Smooth muscle cell (in vitro differentiated cells): ENCODE data around the gene CSF3R. TPM values are rescaled to one million over a fixed set of nuclear protein-coding genes. Genes with fewer than 3 reads are reported as not detected.

ENCODE experiments used
- DNase-seq: peaks from one replicate; lab custom pipeline; 2025; ENCODE audit not compliant: unreplicated experiment; lab: John Stamatoyannopoulos, UW
- H2AFZ ChIP-seq: fragments of 200-600 bp; sonication (generic); 2 replicates; pipeline ENCODE4 v1.6.0; 2016; ENCODE audit warnings: antibody characterized with exemption, low read depth, mild to moderate bottlenecking
- H3F3A ChIP-seq: fragments of 200-600 bp; sonication (generic); 2 replicates; pipeline ENCODE4 v1.6.0; 2017; ENCODE audit warnings: antibody characterized with exemption, low read depth
- H3K27ac ChIP-seq: fragments of 200-600 bp; sonication (generic); 2 replicates; pipeline ENCODE4 v1.5.1; 2016; ENCODE audit warnings: low read depth, mild to moderate bottlenecking
- H3K27me3 ChIP-seq: fragments of 200-600 bp; sonication (generic); 2 replicates; pipeline ENCODE4 v1.6.1; 2016; ENCODE audit warnings: low read depth, mild to moderate bottlenecking
- H3K36me3 ChIP-seq: fragments of 200-600 bp; sonication (generic); 2 replicates; pipeline ENCODE4 v1.5.1; 2016; ENCODE audit warnings: low read depth
- H3K4me1 ChIP-seq: fragments of 200-600 bp; sonication (generic); 2 replicates; pipeline ENCODE4 v1.5.1; 2016; ENCODE audit warnings: low read depth
- H3K4me2 ChIP-seq: fragments of 200-600 bp; sonication (generic); 2 replicates; pipeline ENCODE4 v1.6.0; 2016; ENCODE audit warnings: mild to moderate bottlenecking
- H3K4me3 ChIP-seq: fragments of 200-600 bp; sonication (generic); 2 replicates; pipeline ENCODE4 v1.5.1; 2016; ENCODE audit warnings: mild to moderate bottlenecking
- H3K79me2 ChIP-seq: fragments of 200-600 bp; sonication (generic); 2 replicates; pipeline ENCODE4 v1.6.0; 2016; ENCODE audit warnings: low read depth, mild to moderate bottlenecking
- H3K9ac ChIP-seq: fragments of 200-600 bp; sonication (generic); 2 replicates; pipeline ENCODE4 v1.6.0; 2016; ENCODE audit warnings: low read depth
- H3K9me3 ChIP-seq: fragments of 200-600 bp; sonication (generic); replicated peaks from 2 replicates; pipeline ENCODE4 v1.5.1; 2016; ENCODE audit warnings: low read depth
- H4K20me1 ChIP-seq: fragments of 200-600 bp; sonication (generic); 2 replicates; pipeline ENCODE4 v1.6.0; 2016; ENCODE audit warnings: low read depth
- CTCF ChIP-seq: fragments of 200-600 bp; sonication (generic); IDR thresholded peaks from 2 replicates; pipeline ENCODE4 v1.5.1; 2017; ENCODE audit warnings: borderline replicate concordance, mild to moderate bottlenecking, antibody characterized with exemption; ENCODE audit not compliant: insufficient read depth, poor library complexity, severe bottlenecking
- WGBS: methylation state at CpG from one replicate; pipeline ENCODE4 v1.1.7; 2016; ENCODE audit warnings: low lambda C conversion rate; 5-methylcytosine and 5-hydroxymethylcytosine counted together
- polyA plus RNA-seq: library from polyadenylated mRNA; unstranded; fragments of >200 nt; fragmentation: Nextera tagmentation; extraction: Ambion mirVana; gene quantifications from 2 replicates; pipeline ENCODE4 v1.2.1, GENCODE V29; 2016
- small RNA-seq: library from RNA; depleted of rRNA; stranded (forward); fragments of <200 nt; gene quantifications from one replicate; pipeline ENCODE3, GENCODE V24; 2014
- total RNA-seq: library from RNA; depleted of rRNA; stranded (reverse); fragments of >200 nt; gene quantifications from 2 replicates; pipeline ENCODE4 v1.2.3, GENCODE V29; 2014

The CSF3R gene
- total and polyA plus RNA-seq, 2 experiments from 2014 or later = 0.46 to 6.7 TPM

- DNase-seq = no peak
- H3K36me3 ChIP-seq = no peaks in the 10 kb centered on the region
- no peak overlapping the region for H3K4me3 ChIP-seq
- WGBS = 89% methylated on average over 4 of the region's 4 CpGs
- no peaks in the 10 kb centered on the region for H3K4me1 ChIP-seq
- no peaks in the 10 kb centered on the region for H4K20me1 ChIP-seq
- H3K4me2 ChIP-seq = no peak overlapping the region
- no peaks in the 10 kb centered on the region for H3K27me3 ChIP-seq
- no peak overlapping the region for H3K27ac ChIP-seq
- no peaks in the 10 kb centered on the region for H3K9me3 ChIP-seq
- H3F3A ChIP-seq = no peaks in the 10 kb centered on the region
- H2AFZ ChIP-seq = no peak overlapping the region
- no peak for TF ChIP-seq CTCF
- H3K79me2 ChIP-seq = no peaks in the 10 kb centered on the region
- H3K9ac ChIP-seq = no peak overlapping the region
Observed at GRCh38 chr1:36419569-36419968, 63.1 kb downstream of the CSF3R start.

DNA sequence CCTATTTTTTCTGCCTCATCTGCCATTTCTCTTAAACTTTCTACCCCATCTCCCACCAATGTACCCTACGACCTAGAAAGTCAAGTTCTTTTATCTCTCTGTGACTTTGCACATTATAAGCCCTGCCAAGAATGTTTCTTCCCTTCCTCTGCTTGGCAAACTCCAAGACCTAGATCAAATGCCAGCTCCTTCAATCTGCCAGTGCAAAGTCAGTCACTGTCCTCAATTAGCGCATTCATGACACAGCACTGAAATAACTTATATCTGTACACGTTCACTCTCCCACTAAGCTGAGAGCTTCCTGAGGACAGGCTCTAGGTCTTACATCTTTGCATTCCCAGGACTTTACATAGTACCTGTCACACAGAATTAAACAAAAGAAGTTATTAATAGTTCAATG lies 63.6 kb downstream of the CSF3R start:
- H3K9me3 ChIP-seq = no peaks in the 10 kb centered on the region
- no peak overlapping the region for H2AFZ ChIP-seq
- no peak overlapping the region for H3K4me3 ChIP-seq
- H3K36me3 ChIP-seq = no peaks in the 10 kb centered on the region
- no peak overlapping the region for H3K27ac ChIP-seq
- 92% methylated on average over 3 of the region's 3 CpGs for WGBS
- no peaks in the 10 kb centered on the region for H4K20me1 ChIP-seq
- H3K4me2 ChIP-seq = no peak overlapping the region
- DNase-seq = no peak
- H3K4me1 ChIP-seq = no peaks in the 10 kb centered on the region
- no peak overlapping the region for H3K9ac ChIP-seq
- no peaks in the 10 kb centered on the region for H3F3A ChIP-seq
- H3K79me2 ChIP-seq = no peaks in the 10 kb centered on the region
- H3K27me3 ChIP-seq = no peaks in the 10 kb centered on the region
- no peak for TF ChIP-seq CTCF

GRCh38 chr1:36417931-36418330 lies 64.8 kb downstream of the CSF3R start:
- H3K36me3 ChIP-seq = no peaks in the 10 kb centered on the region

More at GRCh38 chr1:36417931-36418330, 64.8 kb downstream of the CSF3R start:
- no peak overlapping the region for H3K27ac ChIP-seq
- H3K9me3 ChIP-seq = no peaks in the 10 kb centered on the region
- H3K27me3 ChIP-seq = no peaks in the 10 kb centered on the region
- H3K79me2 ChIP-seq = no peaks in the 10 kb centered on the region
- no peak overlapping the region for H3K4me2 ChIP-seq
- H2AFZ ChIP-seq = no peak overlapping the region
- no peak overlapping the region for H3K9ac ChIP-seq
- no peak for TF ChIP-seq CTCF
- H3F3A ChIP-seq = no peaks in the 10 kb centered on the region
- no peaks in the 10 kb centered on the region for H4K20me1 ChIP-seq
- DNase-seq = no peak
- H3K4me1 ChIP-seq = no peaks in the 10 kb centered on the region
- no peak overlapping the region for H3K4me3 ChIP-seq
- WGBS = 96% methylated on average over 9 of the region's 9 CpGs

Small RNA genes lying within 50 kb of the gene (small RNA-seq; reads per million reads assigned to genes)
- 0.82 reads per million, percentile 26 among the genes with 10 or more reads in this experiment for gene SNORA63C

Other genes with a start within 250 kb of the CSF3R start
- 12.0 and 16.4 TPM in 2 replicates for gene SH3D21, start 176.5 kb downstream of the CSF3R start, total RNA-seq
- gene SH3D21, start 176.5 kb downstream of the CSF3R start, polyA plus RNA-seq = 6.9 and 8.2 TPM in 2 replicates
- 49.8 and 88.7 TPM in 2 replicates for gene EVA1B, start 159.3 kb downstream of the CSF3R start, total RNA-seq
- 164 and 182 TPM in 2 replicates for gene EVA1B, start 159.3 kb downstream of the CSF3R start, polyA plus RNA-seq
- 7.2 and 8.4 TPM in 2 replicates for gene STK40, start 97.0 kb downstream of the CSF3R start, total RNA-seq
- 18.8 and 28.3 TPM in 2 replicates for gene STK40, start 97.0 kb downstream of the CSF3R start, polyA plus RNA-seq
- gene LSM10, start 85.0 kb downstream of the CSF3R start, total RNA-seq = 6.9 and 12.2 TPM in 2 replicates
- 59.4 and 72.9 TPM in 2 replicates for gene LSM10, start 85.0 kb downstream of the CSF3R start, polyA plus RNA-seq
- gene OSCP1, start 32.5 kb downstream of the CSF3R start, total RNA-seq = 6.0 and 13.5 TPM in 2 replicates
- 10.7 and 11.2 TPM in 2 replicates for gene OSCP1, start 32.5 kb downstream of the CSF3R start, polyA plus RNA-seq
- gene MRPS15, start 18.5 kb downstream of the CSF3R start, total RNA-seq = 71.3 and 78.3 TPM in 2 replicates
- 132 and 141 TPM in 2 replicates for gene MRPS15, start 18.5 kb downstream of the CSF3R start, polyA plus RNA-seq